ENCODE data around the gene MINDY4.

DNA sequence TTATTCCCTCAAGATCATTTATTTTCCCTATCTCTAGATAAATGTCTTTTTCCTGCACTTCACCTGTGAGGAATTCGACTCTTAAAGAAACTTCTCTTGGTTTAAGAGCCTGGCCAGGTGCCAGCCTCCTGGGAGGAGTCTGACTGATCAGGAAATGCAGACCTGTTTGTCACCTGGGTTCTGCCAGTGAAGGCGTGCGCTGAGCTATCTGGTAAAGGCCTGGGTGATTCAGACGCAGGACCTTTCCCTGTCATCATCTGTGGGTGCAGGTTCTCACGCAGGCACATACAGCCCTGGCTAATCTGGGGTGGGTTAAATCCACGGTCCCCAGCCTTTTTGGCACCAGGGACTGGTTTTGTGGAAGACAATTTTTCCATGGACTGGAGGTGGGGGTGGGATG lies 75.2 kb downstream of the MINDY4 start:
- no peak for TF ChIP-seq CTCF (conservative IDR thresholded peaks at IDR 0.05; ENCODE audit: low read depth, low read length)
- TF ChIP-seq POLR2A (IDR thresholded peaks at IDR 0.05; ENCODE audit: low read depth, low read length) = no peak
- no peak for TF ChIP-seq SMC3 (IDR thresholded peaks at IDR 0.05; ENCODE audit: low read depth, low read length)
- TF ChIP-seq, protein P1, sequence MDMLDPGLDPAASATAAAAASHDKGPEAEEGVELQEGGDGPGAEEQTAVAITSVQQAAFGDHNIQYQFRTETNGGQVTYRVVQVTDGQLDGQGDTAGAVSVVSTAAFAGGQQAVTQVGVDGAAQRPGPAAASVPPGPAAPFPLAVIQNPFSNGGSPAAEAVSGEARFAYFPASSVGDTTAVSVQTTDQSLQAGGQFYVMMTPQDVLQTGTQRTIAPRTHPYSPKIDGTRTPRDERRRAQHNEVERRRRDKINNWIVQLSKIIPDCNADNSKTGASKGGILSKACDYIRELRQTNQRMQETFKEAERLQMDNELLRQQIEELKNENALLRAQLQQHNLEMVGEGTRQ (IDR thresholded peaks at IDR 0.05; ENCODE audit: low read depth, low read length) = no peak
- no peak for TF ChIP-seq RFX5 (IDR thresholded peaks at IDR 0.05; ENCODE audit: low read depth, low read length)
- no peak for TF ChIP-seq RAD21 (IDR thresholded peaks at IDR 0.05; ENCODE audit: low read length)
- TF ChIP-seq RCOR1 (IDR thresholded peaks at IDR 0.05; ENCODE audit: insufficient replicate concordance, low read length) = no peak

Measured in IMR-90 (cell line).